ENCODE results near the gene C11orf86.

DNA sequence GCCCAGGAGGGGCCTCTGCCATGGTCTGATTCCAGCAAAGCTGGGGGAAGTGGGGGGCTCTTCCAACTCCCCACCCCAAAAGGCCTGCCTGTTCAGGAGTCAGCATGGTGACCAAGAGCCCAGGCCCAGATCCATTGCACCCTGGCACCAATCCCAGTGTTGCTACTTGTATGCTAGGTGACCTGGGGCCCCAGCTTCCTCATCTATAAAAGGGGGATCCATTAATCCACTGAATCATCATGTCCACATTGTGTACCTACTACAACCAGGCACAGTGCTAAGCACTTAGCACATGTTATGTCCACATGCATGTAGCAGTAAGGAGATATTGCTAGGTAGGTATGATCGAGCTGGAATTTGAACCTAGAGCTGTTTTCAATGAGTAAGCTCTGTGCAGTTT, 49.9 kb downstream of the C11orf86 start:
- TF ChIP-seq POLR2A (IDR thresholded peaks at IDR 0.05; ENCODE audit: borderline replicate concordance, extremely low read depth, insufficient read depth, insufficient read length) (no peak), CBX3 (IDR thresholded peaks at IDR 0.05; ENCODE audit: low read depth) (no peak), FOSL1 (IDR thresholded peaks at IDR 0.05; ENCODE audit: low read depth) (no peak), RAD21 (IDR thresholded peaks at IDR 0.05; ENCODE audit: low read depth) (no peak), EGR1 (IDR thresholded peaks at IDR 0.05; ENCODE audit: low read depth) (no peak), ZNF274 (IDR thresholded peaks at IDR 0.05; ENCODE audit: low read depth, low read length) (no peak), EZH2 (IDR thresholded peaks at IDR 0.05) (no peak), SIN3A (IDR thresholded peaks at IDR 0.05; ENCODE audit: low read depth) (no peak), POLR2AphosphoS5 (IDR thresholded peaks at IDR 0.05; ENCODE audit: low read depth, low read length) (no peak)
- TF ChIP-seq, protein P1, sequence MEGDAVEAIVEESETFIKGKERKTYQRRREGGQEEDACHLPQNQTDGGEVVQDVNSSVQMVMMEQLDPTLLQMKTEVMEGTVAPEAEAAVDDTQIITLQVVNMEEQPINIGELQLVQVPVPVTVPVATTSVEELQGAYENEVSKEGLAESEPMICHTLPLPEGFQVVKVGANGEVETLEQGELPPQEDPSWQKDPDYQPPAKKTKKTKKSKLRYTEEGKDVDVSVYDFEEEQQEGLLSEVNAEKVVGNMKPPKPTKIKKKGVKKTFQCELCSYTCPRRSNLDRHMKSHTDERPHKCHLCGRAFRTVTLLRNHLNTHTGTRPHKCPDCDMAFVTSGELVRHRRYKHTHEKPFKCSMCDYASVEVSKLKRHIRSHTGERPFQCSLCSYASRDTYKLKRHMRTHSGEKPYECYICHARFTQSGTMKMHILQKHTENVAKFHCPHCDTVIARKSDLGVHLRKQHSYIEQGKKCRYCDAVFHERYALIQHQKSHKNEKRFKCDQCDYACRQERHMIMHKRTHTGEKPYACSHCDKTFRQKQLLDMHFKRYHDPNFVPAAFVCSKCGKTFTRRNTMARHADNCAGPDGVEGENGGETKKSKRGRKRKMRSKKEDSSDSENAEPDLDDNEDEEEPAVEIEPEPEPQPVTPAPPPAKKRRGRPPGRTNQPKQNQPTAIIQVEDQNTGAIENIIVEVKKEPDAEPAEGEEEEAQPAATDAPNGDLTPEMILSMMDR (IDR thresholded peaks at IDR 0.05 in 2 of 3, conservative IDR thresholded peaks at IDR 0.05 in 1 of 3; ENCODE audit: borderline replicate concordance in 1 of 3, insufficient read depth in 1 of 3, low read depth in 2 of 3, low read length in 2 of 3) = no peak
- TF ChIP-seq, protein P2, sequence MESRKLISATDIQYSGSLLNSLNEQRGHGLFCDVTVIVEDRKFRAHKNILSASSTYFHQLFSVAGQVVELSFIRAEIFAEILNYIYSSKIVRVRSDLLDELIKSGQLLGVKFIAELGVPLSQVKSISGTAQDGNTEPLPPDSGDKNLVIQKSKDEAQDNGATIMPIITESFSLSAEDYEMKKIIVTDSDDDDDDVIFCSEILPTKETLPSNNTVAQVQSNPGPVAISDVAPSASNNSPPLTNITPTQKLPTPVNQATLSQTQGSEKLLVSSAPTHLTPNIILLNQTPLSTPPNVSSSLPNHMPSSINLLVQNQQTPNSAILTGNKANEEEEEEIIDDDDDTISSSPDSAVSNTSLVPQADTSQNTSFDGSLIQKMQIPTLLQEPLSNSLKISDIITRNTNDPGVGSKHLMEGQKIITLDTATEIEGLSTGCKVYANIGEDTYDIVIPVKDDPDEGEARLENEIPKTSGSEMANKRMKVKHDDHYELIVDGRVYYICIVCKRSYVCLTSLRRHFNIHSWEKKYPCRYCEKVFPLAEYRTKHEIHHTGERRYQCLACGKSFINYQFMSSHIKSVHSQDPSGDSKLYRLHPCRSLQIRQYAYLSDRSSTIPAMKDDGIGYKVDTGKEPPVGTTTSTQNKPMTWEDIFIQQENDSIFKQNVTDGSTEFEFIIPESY (IDR thresholded peaks at IDR 0.05; ENCODE audit: extremely low read depth, insufficient replicate concordance, low read length) = no peak
- TF ChIP-seq, protein P3, sequence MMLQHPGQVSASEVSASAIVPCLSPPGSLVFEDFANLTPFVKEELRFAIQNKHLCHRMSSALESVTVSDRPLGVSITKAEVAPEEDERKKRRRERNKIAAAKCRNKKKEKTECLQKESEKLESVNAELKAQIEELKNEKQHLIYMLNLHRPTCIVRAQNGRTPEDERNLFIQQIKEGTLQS (IDR thresholded peaks at IDR 0.05) = no peak
- TF ChIP-seq, protein P4, sequence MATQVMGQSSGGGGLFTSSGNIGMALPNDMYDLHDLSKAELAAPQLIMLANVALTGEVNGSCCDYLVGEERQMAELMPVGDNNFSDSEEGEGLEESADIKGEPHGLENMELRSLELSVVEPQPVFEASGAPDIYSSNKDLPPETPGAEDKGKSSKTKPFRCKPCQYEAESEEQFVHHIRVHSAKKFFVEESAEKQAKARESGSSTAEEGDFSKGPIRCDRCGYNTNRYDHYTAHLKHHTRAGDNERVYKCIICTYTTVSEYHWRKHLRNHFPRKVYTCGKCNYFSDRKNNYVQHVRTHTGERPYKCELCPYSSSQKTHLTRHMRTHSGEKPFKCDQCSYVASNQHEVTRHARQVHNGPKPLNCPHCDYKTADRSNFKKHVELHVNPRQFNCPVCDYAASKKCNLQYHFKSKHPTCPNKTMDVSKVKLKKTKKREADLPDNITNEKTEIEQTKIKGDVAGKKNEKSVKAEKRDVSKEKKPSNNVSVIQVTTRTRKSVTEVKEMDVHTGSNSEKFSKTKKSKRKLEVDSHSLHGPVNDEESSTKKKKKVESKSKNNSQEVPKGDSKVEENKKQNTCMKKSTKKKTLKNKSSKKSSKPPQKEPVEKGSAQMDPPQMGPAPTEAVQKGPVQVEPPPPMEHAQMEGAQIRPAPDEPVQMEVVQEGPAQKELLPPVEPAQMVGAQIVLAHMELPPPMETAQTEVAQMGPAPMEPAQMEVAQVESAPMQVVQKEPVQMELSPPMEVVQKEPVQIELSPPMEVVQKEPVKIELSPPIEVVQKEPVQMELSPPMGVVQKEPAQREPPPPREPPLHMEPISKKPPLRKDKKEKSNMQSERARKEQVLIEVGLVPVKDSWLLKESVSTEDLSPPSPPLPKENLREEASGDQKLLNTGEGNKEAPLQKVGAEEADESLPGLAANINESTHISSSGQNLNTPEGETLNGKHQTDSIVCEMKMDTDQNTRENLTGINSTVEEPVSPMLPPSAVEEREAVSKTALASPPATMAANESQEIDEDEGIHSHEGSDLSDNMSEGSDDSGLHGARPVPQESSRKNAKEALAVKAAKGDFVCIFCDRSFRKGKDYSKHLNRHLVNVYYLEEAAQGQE (IDR thresholded peaks at IDR 0.05; ENCODE audit: low read depth) = no peak
